ENCODE results near the gene SLC25A17.
"Not testable (repeated sequence)": the region's sequence is repeated elsewhere in the genome, so short reads cannot be mapped to it uniquely, and the experiment has no call there.

GRCh38 chr22:40826292-40826691, 7.1 kb upstream of the SLC25A17 start:
- TF ChIP-seq POLR2A (IDR thresholded peaks at IDR 0.05; ENCODE audit: low read depth); POLR2AphosphoS5 (IDR thresholded peaks at IDR 0.05): not testable (repeated sequence)

Data from esophagus muscularis mucosa (tissue), 2 donors.